ENCODE measurements around the gene JAM3.
"Not testable (repeated sequence)": the region's sequence is repeated elsewhere in the genome, so short reads cannot be mapped to it uniquely, and the experiment has no call there.

The JAM3 gene

DNA sequence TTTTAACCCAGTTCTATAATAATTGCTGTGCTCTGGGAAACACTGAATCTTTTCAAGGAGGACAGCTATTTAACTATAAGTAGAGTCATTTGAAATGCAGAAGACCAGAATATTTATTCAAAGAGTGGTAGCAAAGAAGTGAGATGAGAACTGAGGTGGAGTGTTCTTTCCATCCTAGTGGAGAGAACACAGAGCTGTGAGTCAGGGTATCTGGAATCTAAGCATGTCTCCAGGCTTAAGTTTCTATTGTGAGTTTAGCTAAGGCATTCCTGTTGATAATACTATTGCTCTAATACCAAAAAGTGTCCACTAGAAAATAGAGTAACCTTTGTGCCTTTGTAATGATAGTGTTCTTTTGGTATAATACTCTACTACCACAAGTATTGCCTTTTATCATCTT lies 32.4 kb downstream of the JAM3 start:
- DNase-seq (ENCODE audit: low spot score): peak; percentile 45

DNA sequence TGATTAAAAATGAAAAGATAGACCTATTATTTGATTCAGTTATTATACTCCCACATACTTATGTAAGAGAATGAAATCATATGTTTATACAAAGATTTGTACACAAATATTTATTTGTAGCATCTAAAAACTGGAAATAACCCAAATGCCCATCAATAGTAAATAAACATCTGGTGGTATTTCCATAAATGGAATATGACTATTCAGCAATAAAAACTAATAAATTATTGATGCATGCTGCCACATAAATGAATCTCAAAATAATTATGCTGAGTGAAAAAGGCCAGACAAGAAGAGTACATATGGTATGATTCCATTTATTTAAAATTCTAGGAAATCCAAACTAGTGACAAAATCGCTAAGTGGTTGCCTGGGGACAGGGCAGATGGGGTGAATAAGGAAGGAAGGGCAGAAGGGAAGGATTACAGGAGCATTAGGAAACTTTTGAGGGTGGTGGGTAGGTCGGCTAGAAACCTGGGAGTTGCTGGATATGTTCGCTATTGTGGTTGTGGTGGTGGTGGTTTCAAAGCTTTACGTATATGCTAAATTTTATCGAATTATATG lies 41.5 kb downstream of the JAM3 start:
- DNase-seq (ENCODE audit: low spot score): no peak

DNA sequence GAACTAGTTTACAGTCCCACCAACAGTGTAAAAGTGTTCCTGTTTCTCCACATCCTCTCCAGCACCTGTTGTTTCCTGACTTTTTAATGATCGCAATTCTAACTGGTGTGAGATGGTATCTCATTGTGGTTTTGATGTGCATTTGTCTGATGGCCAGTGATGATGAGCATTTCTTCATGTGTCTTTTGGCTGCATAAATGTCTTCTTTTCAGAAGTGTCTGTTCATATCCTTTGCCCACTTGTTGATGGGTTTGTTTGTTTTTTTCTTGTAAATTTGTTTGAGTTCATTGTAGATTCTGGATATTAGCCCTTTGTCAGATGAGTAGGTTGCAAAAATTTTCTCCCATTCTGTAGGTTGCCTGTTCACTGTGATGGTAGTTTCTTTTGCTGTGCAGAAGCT lies 44.9 kb downstream of the JAM3 start:
- DNase-seq (ENCODE audit: low spot score): not testable (repeated sequence)

DNA sequence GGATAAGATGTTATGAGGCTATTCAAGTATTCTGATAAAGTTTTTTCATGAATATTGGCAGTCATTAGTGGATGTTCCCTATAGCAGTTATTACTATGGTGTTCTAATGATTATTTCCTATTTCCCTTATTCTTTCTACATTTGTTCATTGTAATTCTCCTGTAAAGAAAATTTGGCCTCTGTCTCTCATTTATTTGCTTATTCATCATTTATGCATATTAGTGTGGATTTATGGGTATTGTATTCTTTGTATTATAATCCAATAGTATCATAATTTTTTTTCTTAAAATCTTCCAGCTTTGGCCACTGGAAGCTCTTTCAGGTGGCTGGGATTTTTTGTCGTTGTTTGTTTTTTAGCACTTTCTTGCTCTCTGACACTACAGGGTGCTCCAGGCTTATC lies 47.3 kb downstream of the JAM3 start:
- no peak for DNase-seq (ENCODE audit: low spot score)

DNA sequence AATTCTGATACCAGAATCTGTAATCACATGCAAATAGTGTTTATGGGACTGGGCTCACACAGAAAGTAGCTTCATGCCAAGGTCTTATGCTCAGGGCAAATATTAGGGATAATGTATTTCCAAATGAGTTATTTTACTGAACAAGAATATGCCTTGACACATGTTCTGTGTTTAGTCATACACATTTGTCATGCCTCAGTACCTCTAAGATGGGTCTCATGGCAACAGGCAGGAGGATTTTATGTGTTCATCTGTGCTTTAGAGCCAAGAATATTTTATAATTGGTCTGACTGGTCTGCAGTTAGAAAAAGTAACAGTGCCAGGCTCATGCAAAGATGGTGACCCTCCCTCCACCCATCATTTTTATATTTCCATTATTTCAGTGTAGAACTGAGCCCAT lies 49.1 kb downstream of the JAM3 start:
- no peak for DNase-seq (ENCODE audit: low spot score)

DNA sequence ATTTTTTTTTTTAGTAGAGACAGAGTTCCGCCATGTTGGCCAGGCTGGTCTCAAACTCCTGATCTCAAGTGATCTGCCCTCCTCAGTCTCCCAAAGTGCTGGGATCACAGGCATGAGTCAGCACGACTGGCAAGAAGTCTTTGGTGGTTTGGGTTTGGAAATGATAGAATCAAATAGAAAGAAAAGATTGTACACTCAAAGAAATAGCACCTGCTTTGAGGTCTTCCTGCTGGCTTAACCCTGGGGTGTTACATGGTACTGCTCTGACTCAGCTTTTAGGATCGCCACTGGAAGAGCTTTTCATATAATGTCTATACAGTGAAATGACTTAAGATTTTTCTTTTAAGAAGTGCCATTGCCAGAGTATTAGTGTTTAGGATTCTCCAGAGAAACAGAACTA lies 50.2 kb downstream of the JAM3 start:
- no peak for DNase-seq (ENCODE audit: low spot score)

DNA sequence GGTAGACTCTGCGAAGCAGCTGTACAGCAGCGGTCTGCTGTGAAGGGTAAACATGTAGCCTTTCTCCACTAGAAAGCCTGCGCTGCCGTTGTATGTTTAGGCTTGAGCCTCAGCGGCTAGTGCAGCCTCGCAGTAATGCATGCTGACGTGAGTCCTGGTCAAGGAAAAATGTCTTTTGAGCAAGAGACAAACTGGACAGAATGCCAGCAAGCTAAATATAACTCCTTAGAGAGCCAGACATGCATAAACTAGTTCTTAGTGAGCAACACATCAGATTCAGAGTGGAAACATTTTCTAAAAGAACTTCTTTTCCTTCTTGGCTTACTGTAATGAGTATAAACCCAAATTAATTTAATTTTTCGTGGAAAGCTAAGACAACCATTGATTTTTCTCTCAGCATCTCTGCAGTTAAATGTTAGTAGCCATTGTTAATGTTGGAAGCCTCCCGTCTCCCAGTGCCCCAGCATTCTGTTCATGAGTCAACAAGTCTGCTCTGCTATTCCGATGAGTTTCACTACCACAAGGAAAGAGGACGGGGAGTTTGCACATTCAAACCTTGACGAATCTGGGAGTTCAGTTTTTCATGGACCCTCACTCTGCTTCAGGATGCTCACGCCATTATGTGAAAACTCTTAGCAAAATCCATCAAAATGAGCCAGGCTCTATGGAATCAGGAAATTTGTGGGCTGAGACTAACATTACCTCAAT lies 51.4 kb downstream of the JAM3 start:
- DNase-seq (ENCODE audit: low spot score): peak; percentile 78

DNA sequence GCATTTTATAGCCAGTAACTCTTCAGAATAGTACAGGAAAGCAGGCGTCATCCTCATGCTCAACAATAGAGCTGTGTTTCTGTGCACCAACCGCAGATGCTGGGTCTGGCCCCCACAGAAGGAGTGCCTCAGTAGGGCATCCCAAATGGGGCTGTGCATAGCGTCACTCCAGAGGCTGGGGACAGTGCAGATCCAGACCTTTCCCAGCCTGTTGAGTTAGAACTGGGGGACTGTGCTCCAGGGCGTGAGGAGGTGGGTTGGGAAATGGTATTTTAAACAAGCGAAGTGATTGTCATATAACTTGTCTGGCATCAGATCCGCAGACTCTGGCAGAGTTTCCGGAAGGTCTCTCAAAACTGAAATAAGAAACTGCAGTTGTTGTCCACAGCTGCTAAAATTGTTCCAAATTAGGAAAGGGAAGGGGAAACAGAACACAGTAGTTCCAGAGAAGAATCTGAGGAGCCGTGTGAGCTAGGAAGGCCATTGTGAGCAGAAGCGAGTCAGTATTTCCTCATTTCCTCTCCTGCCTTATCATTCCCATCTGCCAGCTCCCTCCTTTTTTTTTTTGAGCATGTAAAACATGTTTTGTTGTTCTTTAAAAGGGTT lies 52.2 kb downstream of the JAM3 start:
- DNase-seq (ENCODE audit: low spot score): peak; percentile 71

DNA sequence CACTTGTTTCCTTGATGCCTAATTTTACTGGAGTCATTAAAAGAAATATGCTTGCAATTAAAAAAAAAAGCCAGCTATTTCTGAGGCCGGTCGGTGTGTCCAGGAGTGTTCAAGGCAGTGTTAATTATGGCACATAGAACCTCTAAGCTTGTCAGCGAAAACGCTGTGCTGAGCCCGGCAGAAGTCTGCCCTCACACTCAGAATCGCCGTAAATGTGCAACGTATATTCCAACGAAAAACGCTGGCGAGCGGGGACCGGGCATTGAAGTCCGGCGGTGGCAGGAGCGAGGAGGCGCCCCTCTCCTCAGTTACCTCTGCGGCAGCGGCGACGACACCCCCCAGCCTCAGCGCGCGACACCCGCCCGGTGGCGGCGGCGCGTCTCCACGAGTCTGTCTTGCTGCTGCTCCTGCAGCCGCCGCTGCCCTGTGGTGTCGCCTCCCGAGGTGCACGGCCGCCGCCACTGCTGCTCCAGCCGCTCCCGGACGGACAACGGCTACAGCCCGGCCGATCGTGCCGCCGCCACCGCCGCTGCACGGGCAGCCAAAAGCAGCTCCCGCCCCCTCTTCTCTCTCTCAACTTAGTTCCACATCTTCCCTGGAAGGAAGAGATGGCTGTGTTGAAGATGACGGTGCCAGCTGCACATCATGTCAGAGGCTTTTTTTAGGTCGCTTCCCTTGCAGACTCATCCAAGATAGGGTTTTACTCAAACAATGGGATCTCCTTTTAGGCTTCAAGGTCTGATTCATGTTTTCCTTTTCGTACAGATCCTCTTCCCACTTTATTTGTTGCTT lies 56.0 kb downstream of the JAM3 start:
- DNase-seq (ENCODE audit: low spot score): peak; percentile 59

DNA sequence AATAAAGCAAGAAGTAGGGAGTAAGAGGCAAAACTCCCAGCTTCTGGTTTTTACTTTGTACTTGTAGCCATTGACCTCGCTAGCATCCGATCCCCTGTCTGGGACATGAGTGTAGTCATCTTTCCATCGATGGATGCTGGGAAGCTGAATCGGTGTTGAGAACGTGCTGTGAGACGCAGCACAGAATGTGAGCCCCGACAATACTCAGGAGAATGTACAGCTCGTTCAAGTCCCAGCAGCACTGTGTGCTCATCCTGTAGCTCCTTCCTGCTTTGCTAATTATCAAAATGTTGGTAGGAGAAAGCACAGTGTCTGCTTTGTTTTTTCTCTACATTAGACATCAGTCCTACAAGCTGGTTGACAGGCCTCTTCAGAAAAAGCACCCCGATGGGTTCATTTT lies 56.6 kb downstream of the JAM3 start:
- DNase-seq (ENCODE audit: low spot score): no peak

DNA sequence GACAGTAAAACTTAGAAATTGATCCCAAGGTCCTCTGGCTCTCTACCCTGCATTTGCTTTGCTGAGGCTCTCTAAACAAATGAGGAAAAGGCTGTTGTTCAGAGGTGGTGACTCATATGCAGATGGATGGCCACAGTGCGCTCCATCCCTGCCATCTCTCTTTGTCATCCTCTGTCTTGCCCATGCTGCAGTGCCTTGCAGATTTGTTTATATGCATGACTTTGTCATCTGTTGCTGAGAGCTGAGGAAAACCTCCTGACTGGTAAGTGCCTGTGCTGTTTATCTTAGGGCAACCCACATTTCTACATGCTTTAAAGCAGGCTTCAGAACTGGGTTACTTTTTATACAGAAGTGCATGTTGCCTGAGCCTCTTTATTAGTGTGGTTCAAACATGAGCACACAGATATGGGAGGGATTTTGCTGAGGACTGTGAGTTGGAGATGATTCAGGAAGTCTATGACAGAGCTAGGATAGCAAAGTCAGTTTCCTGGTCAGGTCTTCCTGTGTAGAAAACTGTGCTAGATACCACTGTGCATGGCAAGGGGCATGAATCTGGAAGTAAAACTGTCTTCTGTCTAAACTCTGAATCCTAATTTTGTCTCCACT lies 57.4 kb downstream of the JAM3 start:
- peak; percentile 82 for DNase-seq (ENCODE audit: low spot score)

DNA sequence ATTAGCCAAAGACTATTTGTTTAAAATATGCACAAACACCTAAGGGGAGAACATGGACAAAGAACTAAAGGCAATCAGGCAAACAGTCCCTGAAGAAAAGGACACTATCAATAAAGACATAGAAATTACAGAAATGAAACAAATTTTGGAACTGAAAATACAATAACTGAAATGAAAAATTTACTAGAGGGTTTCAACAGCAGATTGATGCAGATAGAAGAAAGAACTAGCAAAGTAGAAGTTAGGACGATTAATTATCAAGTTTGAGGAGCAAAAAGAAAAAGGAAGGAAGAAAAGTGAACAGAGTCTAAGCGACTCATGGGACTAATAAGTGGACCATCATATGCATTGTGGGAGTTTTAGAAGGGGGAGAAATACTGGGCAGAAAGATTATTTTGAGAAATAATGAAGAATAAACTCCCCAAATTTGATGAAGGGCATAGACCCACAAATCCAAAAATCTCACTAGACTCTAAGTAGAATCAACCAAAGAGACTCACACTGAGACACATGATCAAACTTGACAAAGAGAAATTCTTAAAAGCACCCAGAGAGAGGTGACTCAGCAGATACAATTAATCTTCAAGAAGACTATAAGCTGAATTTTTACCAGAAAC lies 62.9 kb downstream of the JAM3 start:
- no peak for DNase-seq (ENCODE audit: low spot score)

DNA sequence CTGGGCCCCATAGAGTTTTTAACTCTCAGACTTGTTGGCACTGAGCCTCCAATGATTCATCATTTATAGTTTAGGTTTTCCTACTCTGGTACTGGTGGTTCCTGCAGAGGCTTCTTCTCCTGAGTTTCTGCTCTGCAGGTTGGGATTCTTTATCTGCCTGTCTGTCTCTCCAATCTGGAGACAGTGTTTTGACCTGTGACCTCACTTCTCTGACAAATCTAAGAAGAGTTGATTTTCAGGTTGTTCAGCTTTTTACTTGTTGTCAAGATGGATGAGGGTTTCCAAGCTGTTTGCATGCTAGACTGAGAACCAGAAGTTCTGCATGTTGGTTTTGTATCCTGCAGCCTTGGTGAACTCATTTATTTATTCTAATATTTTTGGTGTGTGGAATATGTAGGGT lies 63.9 kb downstream of the JAM3 start:
- DNase-seq (ENCODE audit: low spot score): no peak

DNA sequence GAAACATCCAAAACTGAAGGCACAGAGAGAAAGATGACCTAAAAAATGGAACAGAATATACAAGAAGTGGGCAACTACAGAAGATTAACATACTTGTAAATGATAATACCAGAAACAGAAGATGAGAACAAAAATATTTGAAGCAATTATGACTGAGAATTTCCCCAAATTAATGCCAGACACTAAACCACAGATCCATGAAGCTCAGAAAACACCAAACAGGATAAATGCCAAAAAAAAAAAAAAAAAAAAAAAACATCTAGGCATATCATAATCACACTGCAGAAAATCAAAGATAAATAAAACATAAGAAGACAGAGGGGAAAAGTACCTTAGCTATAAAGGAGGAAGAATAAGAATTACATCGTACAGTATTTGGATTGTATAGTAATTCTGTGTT lies 65.3 kb downstream of the JAM3 start:
- no peak for DNase-seq (ENCODE audit: low spot score)

DNA sequence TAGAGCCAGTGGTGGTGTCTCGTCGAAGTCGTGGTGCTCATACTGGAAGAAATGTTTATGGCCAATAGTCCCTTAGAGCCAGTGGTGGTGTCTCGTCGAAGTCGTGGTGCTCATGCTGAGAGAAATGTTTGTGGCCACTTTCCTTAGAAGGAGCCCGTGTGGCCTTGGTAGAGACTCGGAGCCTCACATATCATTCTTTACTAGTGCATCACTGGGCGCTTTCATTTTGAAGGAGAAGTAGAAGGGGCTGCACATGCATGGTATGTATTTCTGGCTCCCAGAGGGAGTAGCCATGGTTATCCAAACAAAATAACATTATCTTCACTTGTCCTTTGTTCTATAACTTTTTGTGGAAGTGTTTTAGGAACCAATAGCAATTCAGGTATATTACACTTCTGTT lies 69.5 kb downstream of the JAM3 start:
- DNase-seq (ENCODE audit: low spot score): no peak

DNA sequence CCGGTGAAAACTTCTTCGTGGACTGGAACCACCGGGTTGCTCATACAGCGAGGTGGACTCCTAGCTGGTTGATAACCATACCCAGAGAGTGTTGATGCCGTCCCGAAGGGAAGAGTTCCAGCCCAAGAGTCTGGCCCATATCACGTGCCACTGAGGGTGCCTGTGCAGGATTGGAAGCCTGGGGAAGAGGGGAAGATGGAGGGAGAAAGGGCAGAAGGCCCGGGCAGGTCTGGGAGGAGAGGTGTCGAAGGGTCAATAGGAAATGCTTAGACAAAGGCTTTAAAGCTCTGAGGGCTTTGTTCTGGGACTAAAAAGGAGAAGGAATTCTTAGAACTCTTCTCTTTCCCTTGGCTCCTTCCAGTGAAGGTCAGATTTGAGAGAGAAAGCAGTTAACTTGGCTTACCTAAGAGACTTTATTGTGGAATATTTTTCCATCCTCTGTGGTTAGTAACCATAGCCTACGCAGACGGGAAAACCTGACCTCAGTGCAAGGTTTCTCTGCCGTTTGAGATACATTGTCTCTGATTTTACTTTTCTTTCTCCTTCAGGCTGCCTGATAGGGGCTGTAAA lies 70.5 kb downstream of the JAM3 start:
- no peak for DNase-seq (ENCODE audit: low spot score)

DNA sequence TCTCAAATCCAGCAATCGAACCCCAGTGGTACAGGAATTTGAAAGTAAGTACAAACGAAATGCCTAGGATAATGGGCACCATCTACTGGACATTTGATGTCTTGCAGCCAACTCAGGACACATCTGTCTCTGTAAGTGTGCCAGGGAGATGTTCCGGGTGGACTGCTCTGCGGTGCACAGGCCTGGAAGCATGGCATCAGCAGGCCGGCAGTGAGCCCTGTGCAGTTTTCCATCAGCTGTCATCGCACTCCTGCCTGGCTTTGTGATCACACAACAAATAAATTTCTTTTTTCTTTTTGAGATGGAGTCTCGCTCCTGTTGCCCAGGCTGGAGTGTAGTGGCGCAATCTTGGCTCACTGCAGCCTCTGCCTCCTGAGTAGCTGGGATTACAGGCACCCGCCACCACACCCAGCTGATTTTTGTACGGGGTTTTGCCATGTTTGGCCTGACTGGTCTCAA lies 71.0 kb downstream of the JAM3 start:
- DNase-seq (ENCODE audit: low spot score): peak; percentile 87

DNA sequence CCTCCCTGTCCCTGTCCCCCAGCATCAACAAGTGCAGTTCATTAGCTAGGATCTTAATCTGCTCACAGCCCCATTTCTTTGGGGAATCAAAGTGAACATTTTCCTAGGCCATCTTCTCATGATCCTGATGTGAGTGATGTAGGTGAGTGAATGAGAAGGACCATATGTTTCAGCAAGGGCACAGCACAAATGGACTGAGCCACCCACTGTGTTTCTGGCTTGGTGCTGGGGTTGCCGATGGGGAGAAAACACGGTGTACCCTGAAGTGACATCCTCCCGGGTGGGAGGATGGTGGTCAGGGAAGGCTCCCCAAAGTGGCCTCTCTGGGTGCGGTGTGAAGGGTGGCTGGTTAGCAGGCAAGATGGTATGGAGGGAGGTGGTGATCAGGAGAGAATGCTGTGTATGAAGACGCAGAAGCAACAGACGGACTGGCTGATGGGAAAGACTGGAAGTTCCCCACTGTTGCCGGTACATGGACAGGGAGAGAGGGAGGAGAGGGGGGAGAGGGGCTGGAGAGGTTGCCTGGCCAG lies 72.2 kb downstream of the JAM3 start:
- DNase-seq (ENCODE audit: low spot score): no peak

DNA sequence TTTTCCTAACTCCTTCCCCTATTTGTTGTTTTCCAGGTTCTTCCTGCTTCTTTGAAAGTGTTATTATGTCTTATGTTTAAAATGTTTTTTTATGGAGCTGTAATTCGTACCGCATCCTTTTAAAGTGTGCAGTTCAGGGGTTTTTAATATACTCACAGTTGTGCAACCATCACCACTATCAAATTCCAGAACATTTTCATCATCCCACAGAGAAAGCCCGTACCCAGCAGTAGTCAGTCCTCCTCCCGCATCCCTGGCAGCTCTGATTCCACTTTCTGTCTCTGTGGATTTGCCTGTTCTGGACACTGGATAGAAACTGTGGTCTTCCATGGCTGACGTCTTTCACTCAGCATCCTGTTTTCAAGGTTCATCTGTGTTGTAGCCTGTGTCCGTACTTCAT lies 73.7 kb downstream of the JAM3 start:
- no peak for DNase-seq (ENCODE audit: low spot score)

DNA sequence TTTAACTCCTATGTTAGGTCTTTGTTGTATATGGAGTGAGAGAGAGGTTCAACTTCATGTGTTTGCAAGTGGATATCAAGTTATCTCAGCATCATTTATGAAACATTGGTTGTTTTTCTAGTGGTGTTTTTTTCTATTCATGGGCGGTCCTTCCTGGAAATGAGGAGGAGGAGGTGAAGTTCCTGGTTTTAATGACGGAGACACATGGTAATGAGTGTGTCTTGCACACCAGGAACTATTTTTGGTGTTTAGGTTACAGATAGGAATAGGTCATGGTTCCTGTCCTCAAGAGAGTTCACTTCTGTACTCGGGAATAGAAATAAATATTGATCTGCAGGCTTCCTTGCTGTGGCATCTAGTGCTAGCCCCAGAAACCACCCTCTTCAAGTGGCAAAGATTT lies 74.9 kb downstream of the JAM3 start:
- DNase-seq (ENCODE audit: low spot score): no peak

DNA sequence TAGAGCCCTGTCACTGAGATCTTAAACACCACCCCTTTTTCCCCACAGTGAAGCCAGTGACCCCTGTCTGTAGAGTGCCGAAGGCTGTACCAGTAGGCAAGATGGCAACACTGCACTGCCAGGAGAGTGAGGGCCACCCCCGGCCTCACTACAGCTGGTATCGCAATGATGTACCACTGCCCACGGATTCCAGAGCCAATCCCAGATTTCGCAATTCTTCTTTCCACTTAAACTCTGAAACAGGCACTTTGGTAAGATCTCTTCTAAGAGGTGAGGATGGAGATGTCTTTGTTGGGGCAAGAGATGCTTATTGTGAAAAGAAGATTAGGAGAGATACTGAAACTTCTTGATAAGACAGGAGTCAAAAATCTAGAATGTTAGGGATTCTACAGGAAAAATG lies 75.9 kb downstream of the JAM3 start:
- DNase-seq (ENCODE audit: low spot score): no peak
